ENCODE data around the gene PARVG.

DNA sequence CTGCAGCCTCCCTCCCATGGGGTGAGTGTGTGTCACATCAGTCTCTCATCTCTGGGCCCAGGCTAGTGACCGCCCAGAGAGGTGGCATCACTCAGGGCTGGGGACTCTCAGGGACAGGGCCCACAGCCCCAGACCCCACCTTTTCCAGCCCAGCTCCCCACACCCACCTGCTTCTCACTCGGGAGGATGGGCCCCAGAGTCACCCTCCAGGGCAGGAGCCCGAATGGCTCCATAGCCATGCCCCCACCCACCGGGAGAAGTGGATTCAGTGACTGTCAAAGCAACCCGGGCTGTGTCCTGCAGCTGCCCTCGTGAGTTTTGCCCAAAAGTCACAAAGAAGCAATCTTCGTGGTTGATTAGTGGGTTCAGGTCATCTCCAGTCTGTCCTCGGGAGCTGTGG, 26.0 kb downstream of the PARVG start:
- no peak for TF ChIP-seq EZH2phosphoT487 (IDR thresholded peaks at IDR 0.05; ENCODE audit: low read depth)
- TF ChIP-seq, protein P1, sequence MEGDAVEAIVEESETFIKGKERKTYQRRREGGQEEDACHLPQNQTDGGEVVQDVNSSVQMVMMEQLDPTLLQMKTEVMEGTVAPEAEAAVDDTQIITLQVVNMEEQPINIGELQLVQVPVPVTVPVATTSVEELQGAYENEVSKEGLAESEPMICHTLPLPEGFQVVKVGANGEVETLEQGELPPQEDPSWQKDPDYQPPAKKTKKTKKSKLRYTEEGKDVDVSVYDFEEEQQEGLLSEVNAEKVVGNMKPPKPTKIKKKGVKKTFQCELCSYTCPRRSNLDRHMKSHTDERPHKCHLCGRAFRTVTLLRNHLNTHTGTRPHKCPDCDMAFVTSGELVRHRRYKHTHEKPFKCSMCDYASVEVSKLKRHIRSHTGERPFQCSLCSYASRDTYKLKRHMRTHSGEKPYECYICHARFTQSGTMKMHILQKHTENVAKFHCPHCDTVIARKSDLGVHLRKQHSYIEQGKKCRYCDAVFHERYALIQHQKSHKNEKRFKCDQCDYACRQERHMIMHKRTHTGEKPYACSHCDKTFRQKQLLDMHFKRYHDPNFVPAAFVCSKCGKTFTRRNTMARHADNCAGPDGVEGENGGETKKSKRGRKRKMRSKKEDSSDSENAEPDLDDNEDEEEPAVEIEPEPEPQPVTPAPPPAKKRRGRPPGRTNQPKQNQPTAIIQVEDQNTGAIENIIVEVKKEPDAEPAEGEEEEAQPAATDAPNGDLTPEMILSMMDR (IDR thresholded peaks at IDR 0.05; ENCODE audit: low read depth, low read length) = no peak

Data from OCI-LY3 (cell line).